ENCODE data around the gene STAC.

STAC gene

GRCh38 chr3:36381311-36381956, 1.1 kb downstream of the STAC start:
- in situ Hi-C loops (cut with HindIII; ENCODE audit: low sequenced_read_pairs) = no loop called here
- no peak for DNase-seq (ENCODE audit: low read depth)
- TF ChIP-seq, protein P1, sequence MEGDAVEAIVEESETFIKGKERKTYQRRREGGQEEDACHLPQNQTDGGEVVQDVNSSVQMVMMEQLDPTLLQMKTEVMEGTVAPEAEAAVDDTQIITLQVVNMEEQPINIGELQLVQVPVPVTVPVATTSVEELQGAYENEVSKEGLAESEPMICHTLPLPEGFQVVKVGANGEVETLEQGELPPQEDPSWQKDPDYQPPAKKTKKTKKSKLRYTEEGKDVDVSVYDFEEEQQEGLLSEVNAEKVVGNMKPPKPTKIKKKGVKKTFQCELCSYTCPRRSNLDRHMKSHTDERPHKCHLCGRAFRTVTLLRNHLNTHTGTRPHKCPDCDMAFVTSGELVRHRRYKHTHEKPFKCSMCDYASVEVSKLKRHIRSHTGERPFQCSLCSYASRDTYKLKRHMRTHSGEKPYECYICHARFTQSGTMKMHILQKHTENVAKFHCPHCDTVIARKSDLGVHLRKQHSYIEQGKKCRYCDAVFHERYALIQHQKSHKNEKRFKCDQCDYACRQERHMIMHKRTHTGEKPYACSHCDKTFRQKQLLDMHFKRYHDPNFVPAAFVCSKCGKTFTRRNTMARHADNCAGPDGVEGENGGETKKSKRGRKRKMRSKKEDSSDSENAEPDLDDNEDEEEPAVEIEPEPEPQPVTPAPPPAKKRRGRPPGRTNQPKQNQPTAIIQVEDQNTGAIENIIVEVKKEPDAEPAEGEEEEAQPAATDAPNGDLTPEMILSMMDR (IDR thresholded peaks at IDR 0.05; ENCODE audit: low read depth, low read length, missing control alignments) = no peak
- peak overlapping the region; percentile 78 for H3K4me3 ChIP-seq (ENCODE audit: low read depth, low read length)

DNA sequence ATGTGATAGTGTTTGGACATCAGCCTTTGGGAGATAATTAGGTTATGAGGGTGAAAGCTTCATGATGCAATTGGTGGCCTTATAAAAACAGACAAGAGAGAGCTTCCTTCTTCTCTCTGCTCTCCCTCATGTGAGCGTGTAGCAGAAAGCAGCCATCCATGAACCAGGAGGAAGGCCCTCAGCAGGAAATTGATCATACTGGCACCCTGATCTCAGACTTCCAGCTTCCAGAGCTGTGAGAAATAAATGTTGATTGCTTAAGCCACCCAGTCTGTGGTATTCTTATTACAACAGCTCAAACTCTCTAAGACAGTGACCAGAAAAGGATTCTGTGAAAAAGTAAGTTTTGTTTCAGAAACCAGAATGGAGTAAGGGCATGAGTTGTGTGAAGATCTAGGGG, 13.3 kb downstream of the STAC start:
- in situ Hi-C loops (cut with HindIII; ENCODE audit: low sequenced_read_pairs) = no loop called here
- DNase-seq (ENCODE audit: low read depth) = no peak
- H3K4me3 ChIP-seq (ENCODE audit: low read depth, low read length) = no peak overlapping the region
- TF ChIP-seq, protein P1 (IDR thresholded peaks at IDR 0.05; ENCODE audit: low read depth, low read length, missing control alignments) = no peak

- TF ChIP-seq, protein P1 (IDR thresholded peaks at IDR 0.05; ENCODE audit: low read depth, low read length, missing control alignments) = no peak
- no peak for DNase-seq (ENCODE audit: low read depth)
- in situ Hi-C loops (cut with HindIII; ENCODE audit: low sequenced_read_pairs) = no loop called here
- H3K4me3 ChIP-seq (ENCODE audit: low read depth, low read length) = no peak overlapping the region
Observed at GRCh38 chr3:36394176-36394575, 13.9 kb downstream of the STAC start.

DNA sequence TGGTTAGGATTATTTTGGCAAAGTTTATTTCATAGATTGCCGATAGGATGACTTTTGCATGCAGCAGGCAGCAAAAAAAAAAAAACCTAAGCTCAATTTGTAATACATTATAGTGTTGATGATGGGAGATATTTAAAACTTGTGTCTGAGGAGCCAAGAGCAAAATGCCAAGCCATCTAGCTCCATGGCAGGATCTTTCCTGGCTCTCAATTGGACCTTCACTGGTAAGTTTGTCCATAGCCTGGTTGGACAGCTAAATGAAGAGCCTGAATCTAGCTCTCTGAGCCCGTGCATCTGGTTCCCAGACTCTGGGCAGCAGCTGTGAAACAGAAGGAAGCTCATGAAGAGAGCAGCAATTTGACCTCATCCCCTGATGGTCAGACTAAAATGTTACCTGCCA, 17.5 kb downstream of the STAC start:
- H3K4me3 ChIP-seq (ENCODE audit: low read depth, low read length) = no peak overlapping the region
- in situ Hi-C loops (cut with HindIII; ENCODE audit: low sequenced_read_pairs) = no loop called here
- TF ChIP-seq, protein P1 (IDR thresholded peaks at IDR 0.05; ENCODE audit: low read depth, low read length, missing control alignments) = no peak
- no peak for DNase-seq (ENCODE audit: low read depth)

- in situ Hi-C loops (cut with HindIII; ENCODE audit: low sequenced_read_pairs) = no loop called here
- TF ChIP-seq, protein P1 (IDR thresholded peaks at IDR 0.05; ENCODE audit: low read depth, low read length, missing control alignments) = no peak
- no peak overlapping the region for H3K4me3 ChIP-seq (ENCODE audit: low read depth, low read length)
- DNase-seq (ENCODE audit: low read depth) = no peak
Observed at GRCh38 chr3:36399933-36400332, 19.6 kb downstream of the STAC start.

- in situ Hi-C loops (cut with HindIII; ENCODE audit: low sequenced_read_pairs) = no loop called here
- TF ChIP-seq, protein P1 (IDR thresholded peaks at IDR 0.05; ENCODE audit: low read depth, low read length, missing control alignments) = no peak
Observed at GRCh38 chr3:36401056-36401455, 20.8 kb downstream of the STAC start.

More at GRCh38 chr3:36401056-36401455, 20.8 kb downstream of the STAC start:
- no peak overlapping the region for H3K4me3 ChIP-seq (ENCODE audit: low read depth, low read length)
- DNase-seq (ENCODE audit: low read depth) = no peak
